NCI-H1436 treated with DMSO at 0.1 percent for 48 hours (cell line): ENCODE measurements around the gene GSN.

Experiments used
- DNase-seq: peaks from one replicate; lab custom pipeline; 2025; lab: John Stamatoyannopoulos, UW

GSN gene

GRCh38 chr9:121273064-121273775, 5.3 kb downstream of the GSN start:
- DNase-seq, result no peak

GRCh38 chr9:121274851-121275250, 6.9 kb downstream of the GSN start:
- DNase-seq, result no peak

- DNase-seq, result no peak
These were observed 8.1 kb downstream of the GSN start for GRCh38 chr9:121275781-121276658.

- DNase-seq, result no peak
These were observed 9.1 kb downstream of the GSN start for GRCh38 chr9:121277026-121277425.

GRCh38 chr9:121277518-121278295, 9.7 kb downstream of the GSN start:
- no peak for DNase-seq

- DNase-seq, result no peak
These were observed 10.7 kb downstream of the GSN start for GRCh38 chr9:121278477-121279261.

- no peak for DNase-seq
These were observed 11.9 kb downstream of the GSN start for GRCh38 chr9:121279776-121280388.

GRCh38 chr9:121280715-121281613, 13.0 kb downstream of the GSN start:
- no peak for DNase-seq

GRCh38 chr9:121281614-121282276, 13.8 kb downstream of the GSN start:
- no peak for DNase-seq

- DNase-seq, result no peak
These were observed 14.5 kb downstream of the GSN start for GRCh38 chr9:121282277-121283079.

- no peak for DNase-seq
These were observed 15.1 kb downstream of the GSN start for GRCh38 chr9:121283080-121283398.

GRCh38 chr9:121283856-121284732, 16.1 kb downstream of the GSN start:
- no peak for DNase-seq

GRCh38 chr9:121284733-121285451, 16.9 kb downstream of the GSN start:
- no peak for DNase-seq

GRCh38 chr9:121285835-121286687, 18.1 kb downstream of the GSN start:
- no peak for DNase-seq

GRCh38 chr9:121286688-121286972, 18.7 kb downstream of the GSN start:
- no peak for DNase-seq

- DNase-seq, result no peak
These were observed 19.2 kb downstream of the GSN start for GRCh38 chr9:121286973-121287741.
